A673 (cell line): ENCODE data around the gene TM4SF18. TPM values are rescaled to one million over a fixed set of nuclear protein-coding genes. Genes with fewer than 3 reads are reported as not detected.
A peak's percentile ranks its signal among the peaks of the same experiment; 100 is the strongest.

ENCODE experiments used
- BruUV-seq: library from RNA; stranded (reverse); fragments of 400-500 nt; replicated peaks from 2 replicates; lab custom pipeline; 2021; lab: Mats Ljungman, UMichigan
- CTCF ChIA-PET: fragments of 300-600 bp; sonication (Branson Sonifier 250); formaldehyde crosslinking; loops from one replicate; lab custom pipeline; 2022; ENCODE audit warnings: antibody characterized with exemption; lab: Charles Lee
- POLR2A ChIA-PET: fragments of 300-600 bp; sonication (Branson Sonifier 250); formaldehyde crosslinking; loops from one replicate; lab custom pipeline; 2022; ENCODE audit warnings: antibody characterized with exemption; ENCODE audit not compliant: low non-redundant PET; lab: Charles Lee
- DNase-seq: peaks from one replicate; pipeline ENCODE4 v3.0.0-alpha.2; 2015; ENCODE audit warnings: low spot score
- H3K27ac ChIP-seq: fragments of 200-600 bp; sonication (generic); 2 replicates; pipeline ENCODE4 v1.5.1; 2016; ENCODE audit warnings: mixed run types, low read depth, mild to moderate bottlenecking, mixed read lengths, antibody characterized with exemption, low read length; ENCODE audit not compliant: poor library complexity, severe bottlenecking
- H3K27me3 ChIP-seq: fragments of 200-600 bp; sonication (generic); replicated peaks from 2 replicates; pipeline ENCODE4 v1.6.1; 2017; ENCODE audit warnings: mixed run types, low read depth, mild to moderate bottlenecking, mixed read lengths, antibody characterized with exemption, low read length; ENCODE audit not compliant: insufficient read depth, poor library complexity
- H3K36me3 ChIP-seq: fragments of 200-600 bp; sonication (generic); 2 replicates; pipeline ENCODE4 v1.6.1; 2016; ENCODE audit warnings: mixed run types, mild to moderate bottlenecking, mixed read lengths, antibody characterized with exemption, low read length; ENCODE audit not compliant: insufficient read depth, poor library complexity, severe bottlenecking
- H3K4me1 ChIP-seq: fragments of 200-600 bp; sonication (generic); 2 replicates; pipeline ENCODE4 v1.6.1; 2017; ENCODE audit warnings: mixed run types, mild to moderate bottlenecking, mixed read lengths, antibody characterized with exemption, low read length; ENCODE audit not compliant: insufficient read depth, poor library complexity, severe bottlenecking
- H3K4me3 ChIP-seq: fragments of 200-600 bp; sonication (generic); 2 replicates; pipeline ENCODE4 v1.5.1; 2016; ENCODE audit warnings: low read depth, mixed run types, mild to moderate bottlenecking, mixed read lengths, low read length; ENCODE audit not compliant: poor library complexity, severe bottlenecking
- H3K9me3 ChIP-seq: fragments of 200-600 bp; sonication (generic); 2 replicates; pipeline ENCODE4 v1.6.1; 2016; ENCODE audit warnings: mixed run types, low read depth, mild to moderate bottlenecking, mixed read lengths, antibody characterized with exemption, low read length; ENCODE audit not compliant: poor library complexity, severe bottlenecking
- EZH2 ChIP-seq: fragments of 200-600 bp; sonication (generic); IDR thresholded peaks from 2 replicates; pipeline ENCODE4 v1.6.1; 2017; ENCODE audit warnings: borderline replicate concordance, low read depth, mild to moderate bottlenecking, mixed read lengths, antibody characterized with exemption, low read length; ENCODE audit not compliant: poor library complexity, severe bottlenecking
- intact Hi-C: fragments of 100-400 bp; cut with micrococcal nuclease; formaldehyde crosslinking; loops from one replicate; pipeline ENCODE4 v1.10.0; 2022; ENCODE audit not compliant: unreplicated experiment
- total RNA-seq: library from RNA; stranded (reverse); gene quantifications from 2 replicates; pipeline ENCODE4 v1.2.3, GENCODE V29; 2021
- TF ChIP-seq, protein P1 (sequence below): fragments of 300-800, 200-600 bp; sonication (generic); conservative IDR thresholded peaks from 2 replicates; pipeline ENCODE4 v1.5.1; 2017; ENCODE audit warnings: low read depth, mild to moderate bottlenecking, antibody characterized with exemption, low read length, moderate library complexity, mixed read lengths

The TM4SF18 gene
- total RNA-seq, 1 experiment from 2014 or later, result 1.5 TPM

DNA sequence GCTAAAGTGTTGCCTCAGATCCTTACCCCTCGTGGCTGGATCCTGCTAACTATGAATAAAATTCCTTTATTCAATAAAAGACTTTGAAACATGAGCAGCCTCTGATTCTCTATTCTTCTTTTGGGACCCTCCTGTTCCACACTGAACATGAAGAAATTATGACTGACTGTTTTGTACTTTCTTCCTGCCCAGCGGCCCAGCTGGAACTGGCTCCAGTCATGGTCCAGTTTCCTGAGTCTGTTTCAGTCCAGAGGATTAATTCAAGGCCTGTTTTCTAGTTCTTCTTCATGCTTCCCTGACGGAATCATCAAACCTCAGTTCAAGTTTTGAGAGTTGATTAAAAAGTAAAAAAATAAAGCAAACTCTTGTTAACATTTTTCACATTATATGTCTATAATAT, 59.2 kb downstream of the TM4SF18 start:
- no TSS peak for BruUV-seq
- Histone ChIP-seq H3K36me3 (no peaks in the 10 kb centered on the region), H3K4me3 (no peak overlapping the region), H3K27me3 (no peaks in the 10 kb centered on the region), H3K27ac (no peak overlapping the region), H3K4me1 (no peaks in the 10 kb centered on the region), H3K9me3 (no peaks in the 10 kb centered on the region)
- no peak for DNase-seq
- TF ChIP-seq, protein P1, sequence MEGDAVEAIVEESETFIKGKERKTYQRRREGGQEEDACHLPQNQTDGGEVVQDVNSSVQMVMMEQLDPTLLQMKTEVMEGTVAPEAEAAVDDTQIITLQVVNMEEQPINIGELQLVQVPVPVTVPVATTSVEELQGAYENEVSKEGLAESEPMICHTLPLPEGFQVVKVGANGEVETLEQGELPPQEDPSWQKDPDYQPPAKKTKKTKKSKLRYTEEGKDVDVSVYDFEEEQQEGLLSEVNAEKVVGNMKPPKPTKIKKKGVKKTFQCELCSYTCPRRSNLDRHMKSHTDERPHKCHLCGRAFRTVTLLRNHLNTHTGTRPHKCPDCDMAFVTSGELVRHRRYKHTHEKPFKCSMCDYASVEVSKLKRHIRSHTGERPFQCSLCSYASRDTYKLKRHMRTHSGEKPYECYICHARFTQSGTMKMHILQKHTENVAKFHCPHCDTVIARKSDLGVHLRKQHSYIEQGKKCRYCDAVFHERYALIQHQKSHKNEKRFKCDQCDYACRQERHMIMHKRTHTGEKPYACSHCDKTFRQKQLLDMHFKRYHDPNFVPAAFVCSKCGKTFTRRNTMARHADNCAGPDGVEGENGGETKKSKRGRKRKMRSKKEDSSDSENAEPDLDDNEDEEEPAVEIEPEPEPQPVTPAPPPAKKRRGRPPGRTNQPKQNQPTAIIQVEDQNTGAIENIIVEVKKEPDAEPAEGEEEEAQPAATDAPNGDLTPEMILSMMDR, result no peak
- no peak for TF ChIP-seq EZH2
- intact Hi-C loops, result loop anchor here (10.0 kb wide), 1 partner anchor 211 kb away; no protein-coding TSS in a partner anchor
- POLR2A ChIA-PET, result no interaction called here
- CTCF ChIA-PET, result interaction anchor here (1.1 to 1.3 kb wide), 2 partner anchors 147 to 154 kb away, joined by 4 read pairs; no protein-coding TSS in a partner anchor

DNA sequence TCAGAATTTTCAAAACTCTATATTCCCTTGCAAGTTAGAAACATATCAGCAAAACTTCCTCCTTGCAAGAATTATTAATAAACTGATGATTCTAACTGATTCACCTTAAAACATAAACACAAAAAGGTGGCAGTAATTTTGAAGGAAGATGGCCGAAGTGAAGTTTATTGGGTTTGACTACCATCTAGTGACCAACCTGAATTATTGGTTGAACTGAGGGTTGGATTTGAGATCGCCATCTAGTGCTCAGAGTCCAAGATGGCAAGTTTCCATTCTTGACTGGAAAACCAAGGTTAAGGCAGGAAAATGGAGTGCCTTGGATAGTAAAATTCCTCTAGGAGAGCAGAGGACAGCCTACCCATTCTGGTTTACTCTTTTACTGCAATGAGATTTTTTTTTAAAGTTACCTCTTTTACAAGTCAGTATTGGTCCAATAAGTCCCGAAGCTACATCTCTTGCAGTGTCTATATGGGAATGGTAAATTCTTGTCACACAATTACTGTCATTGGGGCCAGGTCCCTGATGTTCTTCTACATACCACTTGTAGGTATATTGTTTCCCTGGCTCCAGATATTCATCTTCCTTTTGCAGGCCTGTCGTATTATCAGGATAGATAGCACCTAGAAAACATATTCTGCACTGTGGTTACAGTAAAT, 60.2 kb downstream of the TM4SF18 start:
- ChIA-PET POLR2A (no interaction called here), CTCF (interaction anchor here (1.0 to 1.5 kb wide), 2 partner anchors 153 to 318 kb away, joined by 5 to 11 read pairs; no protein-coding TSS in a partner anchor)
- DNase-seq, result peak; percentile 83
- H3K9me3 ChIP-seq, result no peaks in the 10 kb centered on the region
- TF ChIP-seq EZH2, result no peak
- TF ChIP-seq, protein P1, result peak; percentile 98
- no TSS peak for BruUV-seq
- no peak overlapping the region for H3K4me3 ChIP-seq
- no peaks in the 10 kb centered on the region for H3K4me1 ChIP-seq
- no peaks in the 10 kb centered on the region for H3K36me3 ChIP-seq
- H3K27ac ChIP-seq, result no peak overlapping the region
- intact Hi-C loops, result loop anchor here (1.0 to 10.0 kb wide), 3 partner anchors 153 to 318 kb away; no protein-coding TSS in a partner anchor
- no peaks in the 10 kb centered on the region for H3K27me3 ChIP-seq

DNA sequence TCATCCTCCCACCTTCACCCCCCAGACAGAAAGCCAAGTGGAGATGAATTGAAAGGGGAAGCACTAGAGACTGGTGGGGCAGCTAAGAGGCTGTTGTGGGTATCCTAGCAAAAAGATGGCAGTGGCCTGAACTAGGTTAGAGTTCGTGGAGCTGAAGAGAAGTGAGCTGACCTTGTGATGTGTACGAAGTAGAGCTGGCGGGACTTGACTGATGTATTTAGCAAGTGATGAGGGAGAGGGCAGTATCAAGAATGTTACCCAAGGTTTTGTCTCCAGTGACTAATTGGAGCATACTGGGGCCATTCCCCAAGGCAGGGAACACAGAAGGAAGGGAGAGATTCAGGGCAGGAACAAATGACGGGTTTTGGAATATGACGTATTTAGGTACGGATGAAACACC, 61.8 kb downstream of the TM4SF18 start:
- intact Hi-C loops, result loop anchor here (10.0 kb wide), 1 partner anchor 213 kb away; no protein-coding TSS in a partner anchor
- no peaks in the 10 kb centered on the region for H3K36me3 ChIP-seq
- DNase-seq, result no peak
- TF ChIP-seq EZH2, result no peak
- TF ChIP-seq, protein P1, result no peak
- H3K4me3 ChIP-seq, result no peak overlapping the region
- no peaks in the 10 kb centered on the region for H3K4me1 ChIP-seq
- BruUV-seq, result no TSS peak
- ChIA-PET POLR2A (no interaction called here), CTCF (interaction anchor here (1.0 to 1.1 kb wide), 2 partner anchors 151 to 316 kb away, joined by 5 to 13 read pairs; no protein-coding TSS in a partner anchor)
- no peak overlapping the region for H3K27ac ChIP-seq
- no peaks in the 10 kb centered on the region for H3K27me3 ChIP-seq
- H3K9me3 ChIP-seq, result no peaks in the 10 kb centered on the region
